ENCODE results near the gene LMO7. TPM values are rescaled to one million over a fixed set of nuclear protein-coding genes. Genes with fewer than 3 reads are reported as not detected.

LMO7 gene
- total and polyA plus RNA-seq, 2 of the 13 experiments (the other 11 are each of a cell fraction or from before 2014, with no cell fraction given), result 34.0 to 121 TPM

DNA sequence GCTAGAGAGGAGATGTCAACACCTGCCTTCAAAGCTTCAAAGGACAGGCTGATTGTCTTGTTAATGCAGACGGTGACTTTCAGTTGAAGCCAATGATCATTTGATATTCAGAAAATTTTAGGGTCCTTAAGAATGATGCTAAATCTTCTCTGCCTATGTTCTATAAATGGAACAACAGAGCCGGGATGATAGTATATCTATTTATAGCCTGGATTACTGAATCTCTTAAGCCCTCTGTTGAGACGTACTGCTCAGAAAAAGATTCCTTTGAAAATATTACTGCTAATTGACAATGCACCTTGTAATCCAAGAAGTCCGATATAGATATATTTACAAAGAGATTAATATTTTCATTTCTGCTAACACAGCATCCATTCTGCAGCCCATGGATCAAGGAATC, 35.8 kb upstream of the LMO7 start:
- Histone ChIP-seq H3K27me3 (ENCODE audit: control insufficient read depth in 1 of 2, insufficient read depth in 2 of 2, low read length in 2 of 2) (no peaks in the 10 kb centered on the region), H3K4me2 (ENCODE audit: low read depth, low read length) (no peak overlapping the region), H3K27ac (ENCODE audit: extremely low read length, insufficient read depth, low read length) (no peak overlapping the region), H2AFZ (ENCODE audit: low read length) (no peak overlapping the region), H3K4me1 (ENCODE audit: insufficient read depth, low read length) (no peaks in the 10 kb centered on the region), H3K79me2 (ENCODE audit: insufficient read depth, low read length) (no peaks in the 10 kb centered on the region), H3K36me3 (replicated peaks in 1 of 2; ENCODE audit: control insufficient read depth in 1 of 2, insufficient read depth in 2 of 2, low read length in 2 of 2) (peaks cover 0 to 1% of the 10 kb centered on the region in 2 experiments; a peak in 2 of 5 replicates), H4K20me1 (ENCODE audit: insufficient read depth, low read length) (no peaks in the 10 kb centered on the region), H3K4me3 (replicated peaks in 1 of 3; ENCODE audit: insufficient read depth in 1 of 3, low read depth in 2 of 3, low read length in 3 of 3) (no peak overlapping the region), H3K9ac (ENCODE audit: insufficient read depth, low read depth, low read length) (no peak overlapping the region), H3K9me3 (ENCODE audit: low read length) (no peaks in the 10 kb centered on the region)
- intact Hi-C loops (cut with micrococcal nuclease; ENCODE audit: unreplicated experiment) (no loop called here), in situ Hi-C loops (cut with HindIII; ENCODE audit: extremely low pct_ligation_motif_present, low pct_unique_long_range_greater_than_20kb) (loop anchor here (5.0 kb wide), 1 partner anchor 67 kb away; no protein-coding TSS in a partner anchor)
- TF ChIP-seq STAG1 (CRISPR knock-in tag; IDR thresholded peaks at IDR 0.05) (no peak), ZSCAN22 (CRISPR knock-in tag; IDR thresholded peaks at IDR 0.05) (no peak), ZNF431 (CRISPR knock-in tag; IDR thresholded peaks at IDR 0.05; ENCODE audit: borderline replicate concordance, low read depth) (no peak), ZNF543 (CRISPR knock-in tag; IDR thresholded peaks at IDR 0.05) (no peak), ZKSCAN1 (IDR thresholded peaks at IDR 0.05; ENCODE audit: low read length) (no peak), ZNF780A (CRISPR knock-in tag; IDR thresholded peaks at IDR 0.05) (no peak), DNMT3B (CRISPR knock-in tag; conservative IDR thresholded peaks at IDR 0.05) (no peak), ZFP90 (CRISPR knock-in tag; IDR thresholded peaks at IDR 0.05; ENCODE audit: borderline replicate concordance) (no peak), MAFG (CRISPR knock-in tag; IDR thresholded peaks at IDR 0.05) (no peak), NBN (conservative IDR thresholded peaks at IDR 0.05) (no peak), ETV6 (CRISPR knock-in tag; conservative IDR thresholded peaks at IDR 0.05) (no peak), PHF8 (CRISPR knock-in tag; IDR thresholded peaks at IDR 0.05) (no peak), ZNF296 (CRISPR knock-in tag; conservative IDR thresholded peaks at IDR 0.05) (no peak), NFYC (CRISPR knock-in tag; IDR thresholded peaks at IDR 0.05) (no peak), SNAI1 (CRISPR knock-in tag; IDR thresholded peaks at IDR 0.05; ENCODE audit: borderline replicate concordance) (no peak), ZNF317 (CRISPR knock-in tag; IDR thresholded peaks at IDR 0.05) (no peak)
- TF ChIP-seq, protein P1, sequence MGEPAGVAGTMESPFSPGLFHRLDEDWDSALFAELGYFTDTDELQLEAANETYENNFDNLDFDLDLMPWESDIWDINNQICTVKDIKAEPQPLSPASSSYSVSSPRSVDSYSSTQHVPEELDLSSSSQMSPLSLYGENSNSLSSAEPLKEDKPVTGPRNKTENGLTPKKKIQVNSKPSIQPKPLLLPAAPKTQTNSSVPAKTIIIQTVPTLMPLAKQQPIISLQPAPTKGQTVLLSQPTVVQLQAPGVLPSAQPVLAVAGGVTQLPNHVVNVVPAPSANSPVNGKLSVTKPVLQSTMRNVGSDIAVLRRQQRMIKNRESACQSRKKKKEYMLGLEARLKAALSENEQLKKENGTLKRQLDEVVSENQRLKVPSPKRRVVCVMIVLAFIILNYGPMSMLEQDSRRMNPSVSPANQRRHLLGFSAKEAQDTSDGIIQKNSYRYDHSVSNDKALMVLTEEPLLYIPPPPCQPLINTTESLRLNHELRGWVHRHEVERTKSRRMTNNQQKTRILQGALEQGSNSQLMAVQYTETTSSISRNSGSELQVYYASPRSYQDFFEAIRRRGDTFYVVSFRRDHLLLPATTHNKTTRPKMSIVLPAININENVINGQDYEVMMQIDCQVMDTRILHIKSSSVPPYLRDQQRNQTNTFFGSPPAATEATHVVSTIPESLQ (CRISPR knock-in tag; conservative IDR thresholded peaks at IDR 0.05), result no peak
- TF ChIP-seq, protein P2, sequence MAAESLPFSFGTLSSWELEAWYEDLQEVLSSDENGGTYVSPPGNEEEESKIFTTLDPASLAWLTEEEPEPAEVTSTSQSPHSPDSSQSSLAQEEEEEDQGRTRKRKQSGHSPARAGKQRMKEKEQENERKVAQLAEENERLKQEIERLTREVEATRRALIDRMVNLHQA (CRISPR knock-in tag; IDR thresholded peaks at IDR 0.05), result no peak
- TF ChIP-seq, protein P3, sequence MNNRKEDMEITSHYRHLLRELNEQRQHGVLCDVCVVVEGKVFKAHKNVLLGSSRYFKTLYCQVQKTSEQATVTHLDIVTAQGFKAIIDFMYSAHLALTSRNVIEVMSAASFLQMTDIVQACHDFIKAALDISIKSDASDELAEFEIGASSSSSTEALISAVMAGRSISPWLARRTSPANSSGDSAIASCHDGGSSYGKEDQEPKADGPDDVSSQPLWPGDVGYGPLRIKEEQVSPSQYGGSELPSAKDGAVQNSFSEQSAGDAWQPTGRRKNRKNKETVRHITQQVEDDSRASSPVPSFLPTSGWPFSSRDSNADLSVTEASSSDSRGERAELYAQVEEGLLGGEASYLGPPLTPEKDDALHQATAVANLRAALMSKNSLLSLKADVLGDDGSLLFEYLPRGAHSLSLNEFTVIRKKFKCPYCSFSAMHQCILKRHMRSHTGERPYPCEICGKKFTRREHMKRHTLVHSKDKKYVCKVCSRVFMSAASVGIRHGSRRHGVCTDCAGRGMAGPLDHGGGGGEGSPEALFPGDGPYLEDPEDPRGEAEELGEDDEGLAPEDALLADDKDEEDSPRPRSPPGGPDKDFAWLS (CRISPR knock-in tag; IDR thresholded peaks at IDR 0.05; ENCODE audit: borderline replicate concordance), result no peak
- TF ChIP-seq, protein P4, sequence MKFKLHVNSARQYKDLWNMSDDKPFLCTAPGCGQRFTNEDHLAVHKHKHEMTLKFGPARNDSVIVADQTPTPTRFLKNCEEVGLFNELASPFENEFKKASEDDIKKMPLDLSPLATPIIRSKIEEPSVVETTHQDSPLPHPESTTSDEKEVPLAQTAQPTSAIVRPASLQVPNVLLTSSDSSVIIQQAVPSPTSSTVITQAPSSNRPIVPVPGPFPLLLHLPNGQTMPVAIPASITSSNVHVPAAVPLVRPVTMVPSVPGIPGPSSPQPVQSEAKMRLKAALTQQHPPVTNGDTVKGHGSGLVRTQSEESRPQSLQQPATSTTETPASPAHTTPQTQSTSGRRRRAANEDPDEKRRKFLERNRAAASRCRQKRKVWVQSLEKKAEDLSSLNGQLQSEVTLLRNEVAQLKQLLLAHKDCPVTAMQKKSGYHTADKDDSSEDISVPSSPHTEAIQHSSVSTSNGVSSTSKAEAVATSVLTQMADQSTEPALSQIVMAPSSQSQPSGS (CRISPR knock-in tag; IDR thresholded peaks at IDR 0.05), result no peak
- POLR2A ChIA-PET, result interaction anchor here (1.2 to 1.3 kb wide), 2 partner anchors 18 to 34 kb away, joined by 3 read pairs; no protein-coding TSS in a partner anchor
- WGBS (ENCODE audit: low lambda C conversion rate), result 71% methylated on average over 4 of the region's 4 CpGs
- BruUV-seq (replicated peaks), result no TSS peak
- CTCF ChIA-PET (ENCODE audit: low intra/inter-chr PET ratio, low total read pairs), result no interaction called here
- no peak for ATAC-seq
- no peak for DNase-seq (ENCODE audit: low spot score)
- no peak for FAIRE-seq

Data from HepG2 (cell line).